Measurements from ENCODE around the gene BTBD8. TPM values are rescaled to one million over a fixed set of nuclear protein-coding genes. Genes with fewer than 3 reads are reported as not detected.

The BTBD8 gene
- total RNA-seq, 1 donor from 2014 or later = 1.8 TPM

- no peak for ATAC-seq
Observed at GRCh38 chr1:92194511-92194910, 114.4 kb downstream of the BTBD8 start.

DNA sequence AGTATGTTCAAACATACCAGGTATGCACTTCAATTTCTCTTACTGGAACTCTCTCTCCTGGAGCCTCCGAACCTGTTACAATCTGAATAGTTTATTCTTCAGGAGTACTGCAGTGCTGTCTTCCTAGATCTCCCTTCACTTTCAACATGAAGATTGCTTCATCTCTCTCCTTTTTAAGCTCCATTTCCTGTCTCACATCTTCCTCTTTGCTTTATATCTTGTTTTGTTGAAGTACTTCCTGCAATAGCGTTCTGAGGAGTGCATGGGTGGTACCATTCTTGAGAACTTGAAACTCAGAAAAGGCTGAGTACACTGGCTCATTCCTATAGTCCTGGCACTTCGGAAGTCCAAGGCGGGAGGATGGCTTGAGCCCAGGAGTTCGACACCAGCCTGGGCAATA lies 121.8 kb downstream of the BTBD8 start:
- ATAC-seq = no peak

DNA sequence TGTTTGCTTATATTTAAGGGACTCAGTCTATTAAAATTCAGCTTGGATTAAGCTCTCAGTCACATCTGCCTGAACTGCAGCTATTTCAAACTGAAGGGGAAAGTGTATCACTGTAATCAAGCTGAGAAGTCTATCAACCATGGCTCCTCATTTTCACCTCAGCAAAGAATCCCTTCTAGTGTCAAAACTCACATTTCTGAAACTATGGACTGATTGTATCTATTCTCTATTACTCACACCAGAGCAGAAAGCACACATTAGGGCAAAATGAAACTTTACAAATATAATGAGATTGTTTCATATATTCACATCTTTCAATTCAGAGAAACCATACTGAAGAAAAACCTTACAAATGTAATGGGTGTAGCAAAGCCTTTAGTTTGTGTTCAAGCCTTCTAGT lies 123.0 kb downstream of the BTBD8 start:
- no peak for ATAC-seq

DNA sequence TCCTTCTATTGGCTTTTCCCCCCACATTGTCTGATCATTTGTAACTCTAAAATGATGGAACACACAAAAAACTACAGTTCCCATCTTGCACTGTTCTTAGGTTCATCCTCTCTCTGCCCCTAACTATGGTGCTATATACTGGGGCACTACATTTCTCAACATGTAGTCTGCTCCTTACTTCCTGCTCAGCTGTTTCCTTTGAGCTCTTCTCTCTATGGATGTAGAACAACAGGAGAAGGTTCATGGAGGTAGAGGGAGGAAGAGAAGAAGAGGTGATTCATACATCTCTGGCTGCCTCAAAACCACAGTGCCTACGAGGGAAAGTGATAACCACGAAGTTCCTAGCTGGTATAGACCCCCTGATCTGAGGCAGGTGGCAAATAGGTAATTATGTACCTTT lies 130.6 kb downstream of the BTBD8 start:
- ATAC-seq = no peak

DNA sequence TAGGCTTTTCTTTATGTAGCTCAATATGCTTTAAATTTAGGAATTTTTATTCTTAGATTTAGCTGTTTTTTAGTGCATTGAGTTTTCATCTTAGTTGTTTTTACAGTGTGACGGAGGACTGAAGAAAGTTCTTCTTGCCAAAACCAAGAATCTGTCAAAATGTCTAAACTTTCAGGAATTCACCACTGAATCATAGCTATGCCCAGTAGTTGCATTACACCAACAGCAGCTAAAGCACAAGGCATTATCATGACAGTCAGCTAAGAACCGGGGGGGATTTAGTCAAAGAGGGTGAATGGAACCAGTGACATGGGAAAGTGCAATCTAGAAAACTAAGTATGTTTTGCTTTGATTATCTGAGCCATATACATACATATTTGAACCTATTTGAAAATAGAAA lies 131.0 kb downstream of the BTBD8 start:
- no peak for ATAC-seq

DNA sequence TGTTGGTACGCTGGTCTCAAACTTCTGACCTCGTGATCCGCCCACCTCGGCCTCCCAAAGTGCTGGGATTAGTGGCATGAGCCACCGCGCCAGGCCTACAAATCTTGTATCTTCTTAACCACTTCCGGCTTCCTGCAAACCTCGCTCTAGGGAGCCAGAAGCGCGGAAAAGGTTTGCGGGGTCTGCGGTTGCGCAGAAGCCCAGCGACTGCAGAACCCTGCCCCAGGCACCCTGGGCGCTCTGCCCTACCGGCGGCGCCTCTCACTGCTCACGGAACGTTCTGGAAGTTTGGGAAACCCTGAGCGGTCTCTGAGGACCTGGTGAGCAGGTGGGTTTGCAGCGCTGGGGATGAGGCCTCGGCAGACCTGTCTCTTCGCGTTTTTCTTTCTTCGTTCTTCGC lies 137.6 kb downstream of the BTBD8 start, which contains the start of gene C1orf146:
Gene C1orf146 (plus strand): TSS at position 195 of the 400 bp plus-strand sequence. CDS start 13,506 bp downstream, outside the sequence.
- ATAC-seq = no peak

DNA sequence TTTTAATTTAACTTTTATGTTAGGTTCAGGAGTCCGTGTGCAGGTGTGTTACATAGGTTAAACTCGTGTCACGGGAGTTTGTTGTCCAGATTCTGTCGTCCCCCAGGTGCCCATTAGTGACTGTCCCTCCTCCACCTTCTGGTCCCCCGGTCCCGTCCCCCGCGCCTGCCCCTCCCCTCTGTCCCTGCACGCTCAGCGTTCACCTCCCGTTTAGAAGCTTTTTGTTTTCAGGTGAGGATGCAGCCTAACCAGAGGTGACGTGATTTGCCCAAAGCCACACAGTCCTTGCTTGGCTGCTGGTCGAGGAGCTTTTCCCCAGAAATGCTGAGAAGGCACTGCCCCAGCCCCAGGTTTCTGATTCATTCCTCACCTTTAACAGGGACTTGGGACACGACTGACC lies 138.4 kb downstream of the BTBD8 start:
- ATAC-seq = no peak

GRCh38 chr1:92219028-92219427 lies 138.9 kb downstream of the BTBD8 start:
- no peak for ATAC-seq

DNA sequence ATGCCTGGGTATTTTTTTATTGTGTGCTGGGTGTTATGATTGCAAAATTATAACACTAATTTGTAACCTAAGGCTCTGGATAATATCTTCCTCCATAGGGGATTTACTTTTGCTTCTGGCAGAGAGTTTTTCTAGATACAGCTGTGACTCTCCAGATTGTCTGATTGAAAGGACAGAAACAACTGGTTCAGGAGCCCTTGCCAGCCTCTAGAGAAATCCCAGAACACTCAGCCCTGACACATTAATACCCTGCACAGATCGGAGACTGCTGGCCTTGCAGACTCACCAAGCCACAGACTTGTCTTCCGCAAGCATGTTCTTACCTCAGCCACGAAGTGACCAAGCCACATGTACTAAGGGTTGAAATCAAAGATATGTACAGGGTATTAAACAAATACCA lies 148.3 kb downstream of the BTBD8 start:
- no peak for ATAC-seq

GRCh38 chr1:92230736-92231135 lies 150.6 kb downstream of the BTBD8 start:
- ATAC-seq = no peak

Other genes with a start within 250 kb of the BTBD8 start
- gene TGFBR3, start 194.2 kb upstream of the BTBD8 start, total RNA-seq = 10.4 TPM
- not detected for gene BRDT, start 130.9 kb upstream of the BTBD8 start, total RNA-seq
- gene EPHX4, start 50.4 kb upstream of the BTBD8 start, total RNA-seq = 0.16 TPM
- gene SETSIP, start 4.9 kb upstream of the BTBD8 start, total RNA-seq = not detected
- gene C1orf146, start 137.6 kb downstream of the BTBD8 start, total RNA-seq = not detected
- gene GLMN, start 218.6 kb downstream of the BTBD8 start, total RNA-seq = 8.9 TPM
- 20.3 TPM for gene RPAP2, start 218.7 kb downstream of the BTBD8 start, total RNA-seq

All from esophagus mucosa (tissue), 1 donor.